HG03378 (cell line): ENCODE results near the gene MZB1.

Experiments
- ATAC-seq: cut with Tn5 transposase; IDR thresholded peaks from one replicate; pipeline ENCODE4 v1.9.1; 2021; ENCODE audit warnings: mild to moderate bottlenecking, moderate library complexity; ENCODE audit not compliant: unreplicated experiment

MZB1 gene, protein sequence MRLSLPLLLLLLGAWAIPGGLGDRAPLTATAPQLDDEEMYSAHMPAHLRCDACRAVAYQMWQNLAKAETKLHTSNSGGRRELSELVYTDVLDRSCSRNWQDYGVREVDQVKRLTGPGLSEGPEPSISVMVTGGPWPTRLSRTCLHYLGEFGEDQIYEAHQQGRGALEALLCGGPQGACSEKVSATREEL

DNA sequence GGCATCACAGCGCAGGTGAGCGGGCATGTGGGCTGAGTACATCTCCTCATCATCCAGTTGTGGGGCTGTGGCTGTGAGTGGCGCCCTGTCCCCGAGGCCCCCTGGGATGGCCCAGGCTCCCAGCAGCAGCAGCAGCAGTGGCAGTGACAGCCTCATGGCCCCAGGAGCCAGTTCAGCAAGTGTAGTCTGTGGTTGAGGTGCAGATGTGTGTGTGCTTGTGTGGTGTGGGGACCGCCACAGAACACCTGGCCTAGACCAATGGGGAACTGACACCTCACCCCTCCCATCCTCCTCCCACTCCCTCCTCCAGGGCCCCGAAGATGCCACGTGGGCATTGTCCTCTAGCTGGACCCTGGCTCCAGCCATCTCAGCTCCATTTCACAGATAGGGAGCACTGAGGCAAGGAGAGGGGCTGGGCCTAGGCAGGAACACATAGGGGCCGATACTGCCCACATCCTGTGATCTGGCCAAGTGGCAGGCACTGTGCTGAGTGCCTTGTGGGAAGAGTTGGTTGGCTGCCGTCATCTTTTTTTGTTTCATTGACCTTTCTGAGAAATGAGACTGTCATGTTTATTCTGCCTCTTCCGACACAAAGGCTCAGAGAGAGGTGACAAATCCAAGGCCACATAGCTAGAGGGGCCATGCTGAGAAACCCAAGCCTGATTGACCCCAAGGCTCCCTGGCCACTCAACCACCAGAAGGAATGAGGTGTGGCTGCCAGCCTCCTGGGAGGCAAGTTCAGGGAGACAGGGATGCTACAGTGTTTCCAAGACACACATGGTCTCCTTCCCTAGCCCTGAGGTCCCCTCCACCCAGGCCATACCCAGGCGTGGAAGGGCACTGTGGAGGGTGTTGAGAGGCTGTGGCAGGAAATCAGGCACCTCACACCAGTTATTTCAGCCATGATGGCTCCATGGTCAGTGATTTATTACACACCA, at the start of gene MZB1:
Gene MZB1, minus strand, starts transcription at position 213 of the 938 bp plus-strand sequence. Its CDS starts 57 bp downstream, at position 156.
- peak; percentile 36 for ATAC-seq

DNA sequence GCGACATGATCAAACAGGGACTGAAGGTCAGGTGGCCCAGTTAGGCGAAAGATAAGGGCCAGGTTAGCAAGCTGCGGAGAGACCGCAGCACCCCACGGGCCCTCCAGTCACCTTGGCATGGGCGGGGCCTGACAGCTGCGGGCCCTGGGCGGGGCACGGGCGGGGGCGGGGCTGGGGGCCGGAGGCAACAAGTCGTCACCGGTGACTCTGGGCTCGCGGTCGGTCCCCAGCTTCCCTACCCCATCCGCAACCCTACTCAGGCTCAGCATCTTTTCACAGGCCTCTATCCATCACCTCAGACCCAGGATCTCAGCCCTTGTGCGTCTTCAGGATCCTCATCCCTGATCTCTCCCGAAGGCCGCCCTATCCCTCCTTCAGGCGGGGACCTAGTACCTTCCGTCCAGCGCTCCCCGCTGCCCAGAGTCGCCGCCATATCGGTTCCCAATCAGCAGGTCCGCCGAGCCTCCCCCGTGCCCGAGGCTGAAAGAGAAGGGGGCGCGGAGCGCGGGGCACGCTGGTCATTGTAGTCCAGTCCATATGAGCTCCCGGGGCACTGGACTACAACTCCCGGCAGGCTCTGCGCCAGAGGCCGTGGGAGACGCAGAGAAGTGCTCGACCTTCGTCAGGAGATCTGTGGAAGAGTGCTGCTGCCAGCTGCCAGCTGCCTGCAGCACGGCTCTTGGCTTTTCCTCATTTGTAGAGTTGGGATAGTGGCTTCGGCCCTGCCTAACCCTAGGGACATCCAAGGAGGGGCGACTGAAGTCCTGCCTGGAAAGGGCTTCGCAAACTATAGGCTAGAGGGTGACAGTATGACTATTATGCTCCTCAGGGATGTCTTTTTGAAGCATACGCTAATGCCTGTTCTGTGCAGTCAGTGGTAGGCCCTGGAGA, 49.5 kb upstream of the MZB1 start, which contains the start of gene DNAJC18:
Gene DNAJC18, minus strand, starts transcription at position 513 of the 891 bp plus-strand sequence. Its CDS starts 80 bp downstream, at position 433.
- peak; percentile 76 for ATAC-seq

DNA sequence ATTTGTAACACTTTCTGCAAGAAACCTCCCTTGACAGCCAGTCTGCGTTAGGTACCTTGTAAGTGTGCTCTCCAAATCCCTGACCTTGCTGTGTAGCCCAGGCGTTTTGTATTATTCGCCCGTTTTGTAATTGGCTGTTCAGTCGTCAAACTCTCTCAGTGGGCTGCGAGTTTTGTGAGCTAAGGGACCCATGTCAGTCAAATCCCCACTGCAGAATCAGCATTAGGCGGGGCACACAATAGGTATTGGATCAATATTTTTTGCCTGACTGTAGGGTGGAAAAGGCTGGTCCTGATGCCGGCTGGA, 48.9 kb upstream of the MZB1 start:
- no peak for ATAC-seq

DNA sequence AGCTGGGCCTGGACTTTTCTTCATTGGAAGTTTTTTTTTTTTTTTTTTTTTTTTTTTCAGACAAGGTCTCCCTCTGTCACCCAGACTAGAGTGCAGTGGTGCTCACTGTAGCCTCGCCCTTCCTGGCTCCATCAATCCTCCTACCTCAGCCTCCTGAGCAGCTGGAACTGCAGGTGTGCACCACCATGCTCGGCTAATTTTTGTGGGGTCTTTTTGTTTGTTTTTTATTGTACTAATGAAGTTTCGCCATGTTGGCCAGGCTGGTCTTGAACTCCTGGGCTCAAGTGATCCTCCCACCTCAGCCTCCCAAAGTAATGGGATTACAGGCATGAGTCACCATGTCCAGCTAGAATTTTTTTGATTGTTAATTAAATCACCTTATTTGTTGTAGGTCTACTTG, 46.0 kb upstream of the MZB1 start:
- ATAC-seq = no peak

DNA sequence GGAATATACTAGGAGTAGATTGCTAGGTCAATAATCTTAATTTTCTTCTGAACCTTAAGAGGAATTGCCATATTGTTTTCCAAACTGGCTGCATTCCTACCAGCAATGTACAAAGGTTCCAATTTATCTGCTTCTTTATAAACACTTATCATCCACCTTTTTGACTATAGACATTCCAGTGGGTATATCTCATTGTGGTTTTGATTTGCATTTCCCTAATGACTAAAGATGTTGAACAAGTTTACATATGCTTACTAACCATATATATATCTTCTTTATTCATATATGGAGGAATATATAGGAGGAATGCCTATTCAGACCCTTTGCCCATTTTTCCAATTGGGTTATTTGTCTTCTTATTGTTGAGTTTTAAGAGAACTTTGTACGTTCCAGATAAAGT, 42.0 kb upstream of the MZB1 start:
- no peak for ATAC-seq

DNA sequence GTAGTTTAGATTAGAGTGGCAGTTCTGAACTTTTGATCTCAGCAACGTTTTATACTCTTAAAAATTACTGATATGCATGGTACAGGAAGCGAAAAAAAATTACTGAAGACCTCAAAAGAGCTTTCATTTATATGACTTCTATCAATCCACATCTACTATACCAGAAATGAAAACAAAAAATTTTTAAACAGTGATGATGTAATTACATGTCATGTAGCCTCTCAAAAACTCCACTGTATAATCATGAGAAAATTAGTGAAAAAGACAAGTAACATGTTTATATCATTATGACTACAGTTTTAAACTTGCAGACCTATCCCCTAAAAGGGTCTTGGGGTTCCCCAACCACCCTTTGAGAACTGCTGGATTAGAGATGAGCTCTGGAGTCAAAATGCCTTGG, 40.3 kb upstream of the MZB1 start:
- ATAC-seq = no peak

DNA sequence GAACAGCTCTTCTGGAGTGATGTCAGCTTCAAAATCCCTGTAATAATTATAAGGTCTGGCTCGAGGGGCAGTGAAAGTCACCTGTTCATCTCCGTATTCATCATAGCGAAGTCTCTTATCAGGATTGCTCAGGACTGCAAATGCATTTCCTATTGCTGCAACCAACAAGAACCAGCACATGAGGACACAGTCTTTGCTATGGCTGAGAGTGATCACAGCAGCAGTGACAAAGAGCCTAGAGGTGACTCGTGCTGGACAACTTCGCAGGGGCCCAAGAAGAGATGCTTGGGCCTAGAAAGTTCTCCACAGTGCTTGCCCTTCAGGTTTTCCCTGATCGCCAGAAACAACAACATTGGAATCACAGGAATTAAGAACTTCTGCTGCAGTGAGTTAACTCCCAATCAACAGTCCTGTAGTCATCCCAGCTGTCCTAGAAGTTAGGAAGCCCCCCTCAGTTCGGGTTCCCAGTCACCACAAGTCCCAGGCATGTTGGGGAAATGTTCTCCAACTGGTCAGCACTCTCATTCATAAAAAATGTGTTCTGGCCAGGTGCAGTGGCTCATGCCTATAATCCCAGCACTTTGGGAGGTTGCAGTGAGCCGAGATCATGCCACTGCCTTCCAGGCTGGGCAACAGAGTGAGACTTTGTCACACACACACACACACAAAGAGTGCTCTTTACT, 36.6 kb upstream of the MZB1 start:
- no peak for ATAC-seq

DNA sequence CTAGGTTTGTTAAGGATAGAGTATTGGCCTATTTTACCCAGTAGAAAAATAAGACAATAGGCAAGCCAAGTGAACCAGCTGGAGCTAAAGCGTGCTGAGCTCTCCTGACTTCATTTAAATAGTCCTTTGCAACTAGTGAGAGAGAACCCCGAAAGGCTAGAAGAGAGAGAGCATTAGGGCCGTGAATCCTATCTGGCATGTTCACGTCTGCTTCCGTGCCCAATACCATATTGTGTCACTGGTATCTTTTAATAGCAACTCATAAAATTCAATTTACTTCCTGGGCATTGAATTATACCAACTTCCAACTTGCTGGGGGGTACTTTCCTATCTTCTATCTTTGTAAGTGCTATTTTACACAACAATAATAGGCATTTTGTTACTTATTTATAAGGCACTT, 35.8 kb upstream of the MZB1 start:
- ATAC-seq = no peak

DNA sequence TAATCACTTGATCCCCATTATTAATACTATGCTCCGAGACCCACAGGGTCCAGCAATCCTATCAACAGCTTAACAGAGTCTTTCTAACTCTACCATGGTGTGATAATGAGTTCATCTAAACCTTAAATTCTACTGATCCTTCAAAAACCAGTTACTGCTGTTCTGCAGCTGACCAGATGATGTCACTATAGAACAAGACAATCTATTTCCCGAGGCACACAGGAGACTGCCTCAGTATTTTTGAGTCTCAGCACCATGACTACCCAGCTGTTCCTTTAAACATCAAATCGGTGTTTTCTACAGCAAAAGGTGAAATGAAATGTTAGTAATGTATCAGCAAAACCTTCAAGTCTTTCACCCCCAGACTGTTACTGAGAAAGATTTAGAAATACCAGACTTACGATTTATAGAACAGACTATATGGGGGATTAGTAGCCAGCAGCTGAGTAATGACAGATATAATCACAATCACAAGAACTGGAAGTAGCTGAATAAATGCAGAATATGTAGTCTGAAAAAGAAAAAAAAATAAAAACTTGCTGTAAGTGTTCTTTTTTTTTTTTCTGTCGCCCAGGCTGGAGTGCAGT, 32.7 kb upstream of the MZB1 start:
- peak; percentile 75 for ATAC-seq

DNA sequence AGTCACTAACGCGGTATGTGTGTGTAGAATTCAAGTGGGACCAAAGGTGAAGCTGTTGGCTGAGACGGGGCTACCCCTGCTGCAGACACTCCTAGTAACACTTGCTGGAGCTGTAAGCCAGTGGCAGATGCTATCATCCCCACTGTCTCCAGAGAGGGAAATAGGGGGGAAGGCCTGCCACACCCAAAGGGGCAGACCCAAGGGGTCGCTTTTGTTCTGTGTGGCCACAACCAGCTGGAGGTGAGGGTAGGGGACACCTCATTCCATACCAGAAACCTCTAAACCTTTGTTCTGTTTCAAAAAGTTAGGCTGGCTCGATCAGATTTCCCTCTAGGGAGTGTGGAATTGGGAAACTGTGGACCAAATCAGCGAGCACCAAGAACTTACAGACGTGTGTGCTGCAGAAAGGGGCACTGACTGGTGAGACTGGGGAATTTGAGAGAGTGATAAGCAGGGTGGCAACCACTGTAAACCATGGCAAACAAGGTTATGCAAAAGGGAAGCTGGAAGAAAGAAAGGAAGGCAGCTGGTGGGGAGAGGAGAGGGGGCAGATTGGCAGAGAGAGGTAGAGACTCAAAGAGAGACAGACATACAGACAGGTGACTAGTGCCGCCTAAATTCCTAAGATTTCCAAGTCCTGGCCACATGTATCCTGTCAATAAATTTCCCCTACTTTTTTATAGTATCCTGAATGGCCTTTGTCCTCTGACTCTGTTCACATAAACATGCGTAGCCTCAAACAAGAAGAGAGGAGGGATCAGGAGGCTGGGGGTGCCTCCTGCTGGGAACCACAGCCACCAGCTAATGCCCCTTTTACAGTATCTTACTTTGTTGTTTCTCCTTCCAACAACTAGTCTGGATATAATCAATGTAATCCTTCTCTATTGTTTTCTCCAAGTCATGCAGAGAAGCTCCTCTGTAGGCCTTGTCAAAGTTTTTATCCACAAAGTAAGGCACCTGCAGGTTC, 29.8 kb upstream of the MZB1 start:
- ATAC-seq = no peak

DNA sequence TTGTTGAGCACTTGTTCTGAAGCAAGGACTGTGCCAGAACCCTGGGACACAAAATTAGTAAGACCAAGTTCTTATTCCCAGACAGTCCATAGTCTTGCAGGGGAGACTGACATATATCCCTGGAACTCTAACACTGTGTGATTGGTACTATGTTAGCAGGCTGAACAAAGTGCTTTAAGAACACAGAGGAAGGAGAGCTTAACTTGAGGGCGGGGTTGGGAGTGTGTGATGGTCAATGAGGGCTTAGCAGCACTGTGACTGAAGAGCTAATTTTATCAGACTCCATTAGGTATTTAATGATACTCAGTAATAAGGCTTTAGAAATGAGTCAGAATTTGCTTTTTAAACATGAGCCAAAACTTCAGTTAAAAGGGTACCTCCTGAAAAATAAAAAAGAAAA, 29.1 kb upstream of the MZB1 start:
- ATAC-seq = no peak

DNA sequence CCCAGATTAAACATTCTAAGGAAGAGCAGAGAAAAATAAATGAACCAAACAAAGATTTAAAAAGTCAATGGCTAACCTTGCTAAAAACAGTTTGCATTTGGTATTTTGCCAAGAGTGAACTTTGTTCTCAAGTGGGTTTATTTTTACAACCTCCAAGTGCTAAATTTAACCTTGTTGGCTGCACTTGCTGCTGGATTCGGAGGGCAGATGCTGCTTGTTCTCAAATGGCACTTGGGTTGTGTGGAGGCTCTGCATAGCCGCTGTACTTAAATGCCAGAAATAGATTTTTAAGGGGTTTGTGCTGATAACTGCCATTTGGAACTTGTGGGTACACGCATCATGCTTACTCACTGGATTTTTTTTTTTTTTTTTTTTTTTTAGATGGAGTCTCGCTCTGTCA, 27.5 kb upstream of the MZB1 start:
- no peak for ATAC-seq

DNA sequence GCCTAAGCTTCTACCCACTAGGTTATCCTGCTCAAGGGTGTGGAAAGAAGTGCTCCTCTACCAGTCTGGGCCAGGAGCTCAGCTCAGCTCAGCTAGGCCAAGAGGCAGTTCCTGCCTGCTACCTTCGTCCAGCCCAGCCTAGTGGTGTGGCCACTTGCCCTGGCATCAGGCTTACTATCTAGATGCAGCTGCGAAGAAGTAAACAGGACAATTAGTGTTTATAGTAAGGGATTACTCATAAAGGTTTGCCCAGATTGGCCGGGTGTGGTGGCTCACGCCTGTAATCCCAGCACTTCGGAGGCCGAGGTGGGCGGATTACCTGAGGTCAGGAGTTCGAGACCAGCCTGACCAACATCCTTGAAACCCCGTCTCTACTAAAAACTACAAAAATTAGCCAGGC, 26.9 kb upstream of the MZB1 start:
- ATAC-seq = no peak

DNA sequence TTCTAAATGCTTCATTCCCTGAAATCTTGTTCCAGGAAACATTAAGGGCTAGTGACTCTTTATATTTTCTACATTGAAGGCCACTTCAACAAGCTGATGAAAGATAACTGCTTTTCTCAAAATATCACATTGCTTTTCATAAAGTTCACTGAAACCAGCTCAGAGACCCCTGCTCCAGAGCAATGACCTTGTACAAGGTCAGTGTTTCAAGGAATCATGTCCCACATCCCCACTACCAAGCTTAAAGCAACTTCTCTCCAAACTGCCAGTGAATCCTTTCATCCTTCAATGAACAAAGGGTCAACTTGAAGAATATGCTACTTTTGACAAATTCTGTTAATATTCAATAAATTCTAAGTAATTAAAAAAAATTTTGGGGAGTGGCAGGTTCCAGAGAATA, 26.2 kb upstream of the MZB1 start:
- ATAC-seq = no peak

DNA sequence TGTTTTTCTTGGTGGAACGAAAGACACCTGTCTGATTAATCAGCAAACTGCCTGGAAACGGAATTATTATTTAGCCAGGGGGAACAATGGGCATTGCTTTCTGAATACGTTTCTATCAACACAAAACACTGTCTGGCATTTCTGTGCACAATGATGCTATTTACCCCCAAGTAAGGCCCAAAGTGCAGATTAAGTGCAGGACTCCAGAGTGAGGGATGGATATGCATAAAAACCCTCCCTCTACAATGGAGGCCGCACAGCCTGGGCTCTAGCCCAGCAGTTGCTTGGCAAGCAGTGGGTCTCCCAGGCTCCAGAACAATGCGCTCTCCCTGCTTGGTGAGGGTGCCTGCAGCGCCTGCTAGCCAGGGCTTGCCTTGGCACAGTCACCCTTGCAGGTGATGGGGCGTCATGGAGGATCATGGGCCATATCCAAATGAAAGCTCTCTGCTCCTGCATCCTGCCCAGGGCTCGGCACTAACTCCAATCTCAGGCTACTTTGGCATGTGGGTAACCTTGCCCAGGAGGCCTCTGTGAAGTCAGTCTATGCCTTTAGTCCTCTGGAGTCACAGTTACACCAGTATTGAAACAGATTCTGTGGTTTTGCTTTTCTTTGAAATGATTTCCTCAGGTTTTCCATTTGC, 25.6 kb upstream of the MZB1 start:
- ATAC-seq = no peak

DNA sequence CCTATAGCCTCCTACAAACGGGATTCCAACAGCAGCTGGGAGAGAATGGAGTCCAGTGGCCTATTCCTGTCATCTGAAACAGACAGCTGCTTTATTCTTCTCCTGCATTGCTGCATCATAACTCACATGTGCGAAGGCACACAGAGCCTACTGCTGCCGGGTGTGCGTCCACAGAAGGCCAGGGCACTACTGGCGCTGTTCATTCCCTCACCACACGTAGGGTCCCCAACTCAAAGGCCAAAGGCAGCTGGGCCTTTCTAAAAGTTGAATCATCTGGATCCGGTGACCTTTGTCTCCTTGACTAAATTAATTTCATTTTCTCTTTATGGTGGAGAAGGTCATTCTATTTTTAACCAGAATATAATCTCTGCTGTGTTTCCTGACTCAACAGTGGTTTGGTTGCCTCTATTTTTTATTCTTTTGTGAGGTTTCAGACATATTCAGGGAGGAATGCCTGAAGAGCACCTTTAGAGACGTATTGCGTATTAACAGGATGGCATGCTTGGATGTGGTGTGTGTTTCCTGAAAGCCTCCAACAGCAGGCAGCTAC, 24.9 kb upstream of the MZB1 start:
- ATAC-seq = no peak

DNA sequence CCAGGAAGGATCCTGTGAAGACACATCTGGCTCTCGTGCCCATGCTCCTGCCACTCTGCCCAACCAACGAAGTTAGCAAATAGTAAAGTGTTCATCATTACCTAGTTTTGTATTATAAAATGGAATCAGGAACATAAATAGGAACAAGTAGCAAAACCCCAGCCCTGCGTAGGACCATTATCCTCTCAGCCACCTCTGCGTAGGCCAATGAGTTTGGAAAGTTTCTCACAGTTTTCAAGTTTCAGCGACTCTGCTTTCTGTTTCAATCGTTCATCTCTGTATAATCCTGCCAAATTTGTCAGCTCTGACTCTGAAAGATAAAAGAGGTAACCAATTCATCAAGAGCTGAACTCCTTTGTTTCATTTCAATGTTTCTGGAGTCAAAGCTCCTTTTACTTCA, 24.2 kb upstream of the MZB1 start:
- no peak for ATAC-seq

DNA sequence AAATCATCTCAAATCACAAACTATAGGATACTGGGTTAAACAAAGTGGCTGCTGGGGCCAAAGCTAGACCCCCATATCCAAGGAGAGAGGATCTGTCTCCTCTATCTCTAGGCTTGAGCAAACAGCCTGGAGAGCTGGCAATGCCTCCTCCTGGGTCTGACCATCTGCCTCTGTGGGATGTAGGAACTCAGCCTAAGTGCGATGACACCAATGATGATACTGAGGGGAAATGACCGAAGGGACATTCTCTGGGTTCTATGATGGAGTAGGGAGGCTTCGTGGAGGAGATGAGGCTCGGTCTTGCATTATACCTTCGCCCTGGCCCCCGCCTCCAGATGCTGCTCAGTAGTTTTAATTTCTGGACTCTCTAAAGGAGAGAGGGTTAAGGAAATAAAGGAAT, 23.4 kb upstream of the MZB1 start:
- ATAC-seq = no peak
